GM12865 (cell line): ENCODE measurements around the gene RAB8A.

ENCODE experiments used
- DNase-seq: peaks from one replicate; pipeline ENCODE4 v3.0.0; 2010; ENCODE audit warnings: low read depth
- H3K4me3 ChIP-seq: 2 replicates; pipeline ENCODE4 v1.5.1; 2011; ENCODE audit warnings: mild to moderate bottlenecking, low read depth, low read length, control low read depth
- TF ChIP-seq, protein P1 (sequence below): IDR thresholded peaks from 2 replicates; pipeline ENCODE4 v1.5.1; 2011; ENCODE audit warnings: low read length, control low read depth, low read depth, inconsistent platforms; ENCODE audit not compliant: insufficient read depth; ENCODE audit errors: missing control alignments

RAB8A gene

DNA sequence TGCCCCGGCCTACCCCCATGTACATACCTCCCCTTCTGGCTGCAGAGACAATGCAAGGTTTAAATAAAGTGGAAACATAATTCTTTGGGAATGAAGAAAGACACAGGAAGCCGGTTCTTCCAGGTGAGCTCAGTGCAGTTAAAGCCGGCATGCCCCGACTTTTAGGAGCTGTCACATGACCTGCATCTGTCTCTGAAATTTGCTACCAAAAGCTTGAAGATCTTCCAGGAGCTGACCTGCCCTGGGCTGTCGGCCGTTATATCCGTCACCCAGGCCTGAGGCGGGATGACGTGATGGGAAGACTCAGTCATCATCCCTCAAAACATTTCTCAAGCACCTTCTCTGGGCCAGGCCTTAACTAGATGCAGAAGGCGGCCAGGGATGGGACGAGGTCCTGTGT is 10.3 kb downstream of the RAB8A start:
- TF ChIP-seq, protein P1, sequence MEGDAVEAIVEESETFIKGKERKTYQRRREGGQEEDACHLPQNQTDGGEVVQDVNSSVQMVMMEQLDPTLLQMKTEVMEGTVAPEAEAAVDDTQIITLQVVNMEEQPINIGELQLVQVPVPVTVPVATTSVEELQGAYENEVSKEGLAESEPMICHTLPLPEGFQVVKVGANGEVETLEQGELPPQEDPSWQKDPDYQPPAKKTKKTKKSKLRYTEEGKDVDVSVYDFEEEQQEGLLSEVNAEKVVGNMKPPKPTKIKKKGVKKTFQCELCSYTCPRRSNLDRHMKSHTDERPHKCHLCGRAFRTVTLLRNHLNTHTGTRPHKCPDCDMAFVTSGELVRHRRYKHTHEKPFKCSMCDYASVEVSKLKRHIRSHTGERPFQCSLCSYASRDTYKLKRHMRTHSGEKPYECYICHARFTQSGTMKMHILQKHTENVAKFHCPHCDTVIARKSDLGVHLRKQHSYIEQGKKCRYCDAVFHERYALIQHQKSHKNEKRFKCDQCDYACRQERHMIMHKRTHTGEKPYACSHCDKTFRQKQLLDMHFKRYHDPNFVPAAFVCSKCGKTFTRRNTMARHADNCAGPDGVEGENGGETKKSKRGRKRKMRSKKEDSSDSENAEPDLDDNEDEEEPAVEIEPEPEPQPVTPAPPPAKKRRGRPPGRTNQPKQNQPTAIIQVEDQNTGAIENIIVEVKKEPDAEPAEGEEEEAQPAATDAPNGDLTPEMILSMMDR = no peak
- DNase-seq = no peak
- H3K4me3 ChIP-seq = no peak overlapping the region

DNA sequence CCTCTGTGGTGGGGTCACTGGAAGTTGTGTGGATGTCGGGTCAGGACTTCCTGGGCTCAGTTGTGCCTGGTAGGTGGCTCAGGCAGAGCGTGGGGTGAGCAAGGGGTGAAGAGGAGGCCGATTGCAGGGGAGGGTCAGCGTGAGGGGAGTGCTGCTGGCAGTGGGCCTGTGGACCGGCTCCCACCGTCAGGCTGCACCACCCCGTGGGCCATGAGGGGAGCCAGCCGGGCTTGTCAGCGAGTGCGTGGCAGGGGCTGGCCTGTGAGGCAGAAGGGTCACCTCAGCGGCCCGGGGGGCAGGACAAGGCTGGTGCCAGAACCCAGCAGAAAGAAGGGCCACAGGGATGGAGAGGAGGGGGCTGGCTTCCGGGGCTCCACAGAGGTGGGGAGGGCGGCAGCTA is 13.3 kb downstream of the RAB8A start:
- no peak for DNase-seq
- no peak overlapping the region for H3K4me3 ChIP-seq
- TF ChIP-seq, protein P1 = no peak

DNA sequence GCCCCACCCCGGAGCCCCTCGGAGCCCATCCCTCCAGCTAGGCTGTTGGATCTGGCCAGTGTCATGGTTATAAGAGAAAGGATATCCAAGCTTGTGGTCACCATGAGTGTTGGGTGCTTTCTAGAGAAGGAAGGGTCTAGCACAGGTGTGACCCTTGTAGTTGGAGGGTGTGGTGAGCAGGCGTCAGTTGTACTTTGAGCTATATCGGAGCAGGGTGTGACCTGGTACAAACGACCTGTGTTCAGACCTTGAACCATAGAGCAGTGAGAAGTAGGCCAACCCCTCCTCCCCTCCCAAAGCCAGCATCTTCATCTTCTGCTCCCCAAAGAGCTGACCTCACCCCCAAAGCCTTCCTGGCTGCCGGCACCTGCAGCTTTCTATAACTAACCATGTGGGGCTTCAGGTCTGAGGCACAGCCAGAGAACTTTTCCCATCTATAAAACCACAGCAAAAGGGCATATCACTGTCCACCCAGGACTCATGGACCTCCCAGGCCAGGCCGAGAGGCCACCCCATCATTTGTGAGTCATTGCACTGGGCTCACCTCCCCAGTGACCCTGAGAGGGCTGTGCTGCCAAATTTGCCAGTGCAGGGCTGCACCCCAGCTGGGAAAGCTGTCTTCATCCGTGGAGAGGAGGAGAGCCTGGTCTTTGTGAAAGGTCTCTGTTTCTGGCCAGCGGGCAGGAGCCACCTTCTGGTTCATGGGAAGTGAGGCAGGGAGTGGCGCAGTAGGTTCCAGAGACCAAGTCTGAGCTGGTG is 14.2 kb downstream of the RAB8A start:
- TF ChIP-seq, protein P1 = no peak
- H3K4me3 ChIP-seq = no peak overlapping the region

DNA sequence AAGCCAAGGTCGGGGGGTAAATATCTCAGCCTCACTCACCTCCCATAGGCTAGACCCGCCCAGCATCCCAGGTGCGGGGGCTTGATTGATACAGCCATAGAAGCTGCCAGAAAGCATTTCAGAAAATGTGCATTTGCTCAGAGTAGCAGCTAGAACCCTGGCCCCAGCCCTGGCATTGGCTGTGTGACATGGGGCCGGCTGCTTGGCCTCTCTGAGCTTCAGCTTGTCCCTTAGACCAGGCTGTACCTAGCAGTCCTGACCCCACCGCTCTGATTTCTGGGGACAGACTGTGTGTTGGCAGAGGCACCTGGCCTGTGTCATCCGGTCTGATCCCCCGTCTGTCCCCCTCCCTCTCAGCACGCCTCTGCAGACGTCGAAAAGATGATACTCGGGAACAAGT is 15.4 kb downstream of the RAB8A start:
- DNase-seq = no peak
- no peak overlapping the region for H3K4me3 ChIP-seq
- TF ChIP-seq, protein P1 = no peak

More for the DNA sequence above, 14.2 kb downstream of the RAB8A start:
- DNase-seq = no peak

DNA sequence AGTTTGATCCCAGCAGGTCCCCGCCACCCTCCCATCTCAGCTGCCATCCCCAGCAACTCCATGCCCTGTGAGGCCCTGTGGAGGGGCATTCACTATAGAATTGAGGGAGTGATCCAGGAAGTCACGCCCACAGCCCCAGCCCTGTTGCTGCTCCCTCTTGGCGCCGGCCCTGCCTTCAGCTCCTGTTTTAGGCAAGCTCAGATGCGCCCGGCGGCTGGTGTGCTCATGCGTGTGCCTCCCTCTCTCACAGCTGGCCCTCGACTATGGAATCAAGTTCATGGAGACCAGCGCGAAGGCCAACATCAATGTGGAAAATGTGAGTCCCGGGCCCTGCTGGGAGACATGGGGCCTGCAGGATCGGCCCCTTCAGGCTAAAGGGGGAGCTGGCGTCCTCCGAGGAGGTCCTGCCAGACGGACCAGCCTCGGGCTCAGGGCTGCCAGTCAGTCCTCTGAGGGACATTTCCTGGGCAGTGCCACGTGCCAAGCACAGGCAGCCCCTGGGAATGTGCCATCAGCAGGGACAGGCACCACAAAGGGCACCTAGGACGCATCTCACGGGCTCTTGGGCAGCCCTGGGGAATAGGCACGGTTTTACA is 16.2 kb downstream of the RAB8A start:
- TF ChIP-seq, protein P1 = no peak

DNA sequence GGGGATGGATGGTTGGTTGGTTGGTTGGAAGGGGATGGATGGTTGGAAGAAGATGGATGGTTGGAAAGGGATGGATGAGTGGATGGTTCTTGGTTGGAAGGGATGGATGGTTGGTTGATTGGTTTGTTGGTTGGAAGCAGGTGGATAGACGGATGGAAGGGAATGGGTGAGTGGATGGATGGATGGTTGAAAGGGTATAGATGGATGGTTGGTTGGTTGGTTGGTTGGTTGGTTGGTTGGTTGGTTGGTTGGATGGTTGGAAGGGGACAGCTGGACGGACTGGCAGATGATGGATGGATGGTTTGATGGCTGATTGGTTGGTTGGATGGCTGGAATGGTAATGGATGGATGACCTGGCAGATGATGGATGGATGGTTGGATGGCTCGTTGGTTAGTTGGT is 20.0 kb downstream of the RAB8A start:
- H3K4me3 ChIP-seq = no peak overlapping the region
- no peak for DNase-seq
- TF ChIP-seq, protein P1 = no peak

More for the DNA sequence above, 16.2 kb downstream of the RAB8A start:
- no peak overlapping the region for H3K4me3 ChIP-seq
- no peak for DNase-seq
